HG02870 (cell line): ENCODE data around the gene PRIMA1.

Experiments used
- ATAC-seq: cut with Tn5 transposase; IDR thresholded peaks from one replicate; pipeline ENCODE4 v1.9.1; 2021; ENCODE audit warnings: mild to moderate bottlenecking, moderate library complexity; ENCODE audit not compliant: unreplicated experiment

The PRIMA1 gene

GRCh38 chr14:93759719-93760307, 28.5 kb downstream of the PRIMA1 start:
- no peak for ATAC-seq

DNA sequence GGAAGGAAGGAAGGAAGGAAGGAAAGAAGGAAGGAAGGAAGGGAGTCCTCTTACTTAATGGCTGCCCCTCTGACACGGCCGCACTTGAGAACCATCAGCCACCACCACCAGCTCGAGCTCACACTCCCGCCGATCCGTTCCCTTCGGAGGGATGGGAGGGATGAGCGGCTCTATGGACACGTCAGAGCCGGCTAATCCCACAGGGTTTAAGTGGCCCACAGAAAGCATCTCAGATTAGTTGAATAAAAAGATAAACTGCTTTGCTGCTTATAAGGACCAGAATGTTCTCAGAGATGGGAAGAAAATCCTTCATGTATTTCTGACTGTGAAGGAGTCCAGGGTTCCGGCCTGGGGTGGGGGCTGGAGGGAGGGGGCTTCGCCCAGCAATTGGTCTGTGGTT, 31.1 kb downstream of the PRIMA1 start:
- ATAC-seq: no peak

DNA sequence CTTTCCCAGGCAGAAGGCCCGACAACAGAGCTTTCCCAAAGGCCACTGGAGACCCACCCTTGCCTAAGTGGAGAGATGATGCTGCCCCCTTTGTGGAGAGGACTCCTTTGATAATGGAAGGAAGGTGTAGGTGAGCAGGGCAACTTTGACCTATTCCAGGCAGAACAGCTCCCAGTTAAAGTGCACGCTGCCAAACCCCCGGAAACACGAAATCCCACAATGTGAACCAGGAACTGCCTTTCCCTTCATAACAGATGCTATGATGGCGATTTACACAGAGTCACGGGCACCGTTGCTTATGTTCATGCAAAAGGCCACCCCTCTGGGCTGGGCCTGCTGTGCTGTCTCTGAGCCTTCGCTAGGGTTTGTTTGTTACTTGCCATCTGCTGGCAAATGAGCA, 34.6 kb downstream of the PRIMA1 start:
- no peak for ATAC-seq

DNA sequence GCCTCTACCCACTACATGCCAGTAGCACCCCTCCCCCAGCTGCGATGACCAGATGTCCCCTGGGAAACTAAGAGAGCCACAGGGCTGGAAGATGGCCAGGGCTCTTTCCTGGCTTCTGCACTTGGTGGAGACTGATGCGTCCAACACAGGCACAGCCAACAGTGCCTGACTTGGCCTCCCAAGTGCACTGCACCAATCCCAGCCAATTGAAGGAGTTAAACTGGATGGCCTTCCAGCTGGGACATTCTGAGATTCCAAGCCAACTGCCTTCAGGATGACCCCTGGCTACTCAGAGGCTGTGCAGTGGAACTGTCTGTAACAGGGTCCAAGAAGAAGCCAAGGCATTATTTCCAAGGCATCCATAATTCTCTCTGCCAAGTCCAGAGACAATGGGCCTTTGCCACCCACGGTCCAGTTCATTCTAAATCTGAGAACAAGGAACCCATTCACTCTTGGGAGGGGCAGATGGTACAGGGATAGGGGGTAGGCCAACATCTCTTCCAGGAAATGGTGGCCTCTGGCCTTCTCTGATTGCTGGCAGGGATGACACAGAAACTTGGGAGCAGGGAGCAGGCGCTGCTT, 35.2 kb downstream of the PRIMA1 start:
- ATAC-seq: no peak

DNA sequence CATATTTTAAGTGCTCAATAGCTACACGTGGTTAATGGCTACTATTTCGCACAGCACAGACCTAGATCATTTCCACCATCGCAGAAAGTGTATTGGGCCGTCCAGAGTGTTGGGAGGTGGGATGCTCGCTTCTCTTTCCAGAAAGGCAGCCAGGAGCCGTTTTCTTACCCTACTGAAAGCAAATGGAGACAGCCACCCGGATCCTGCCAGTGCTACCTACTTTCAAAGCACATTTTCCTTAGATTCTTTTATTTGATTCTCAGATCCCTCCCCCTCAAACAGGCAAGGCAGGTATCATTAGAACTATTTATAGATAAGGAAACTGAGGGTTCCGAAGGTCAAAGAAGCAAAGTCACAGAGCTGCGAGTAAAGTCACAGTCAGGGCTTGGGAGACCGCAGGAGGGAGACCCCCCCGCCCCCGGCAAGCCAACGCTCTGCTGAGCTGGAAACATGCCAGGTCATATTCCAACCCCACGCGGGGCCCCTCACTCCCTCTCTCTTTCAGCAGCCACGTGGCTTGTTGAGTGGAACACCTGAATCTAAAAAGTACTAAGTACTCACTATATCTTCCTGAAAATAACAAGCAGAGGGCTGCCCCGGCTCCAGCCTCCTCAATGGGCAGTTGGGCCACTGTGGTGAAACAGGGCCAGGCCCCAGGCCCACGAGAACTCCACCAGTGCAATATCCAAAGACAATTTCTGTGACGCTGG, 36.2 kb downstream of the PRIMA1 start:
- no peak for ATAC-seq

DNA sequence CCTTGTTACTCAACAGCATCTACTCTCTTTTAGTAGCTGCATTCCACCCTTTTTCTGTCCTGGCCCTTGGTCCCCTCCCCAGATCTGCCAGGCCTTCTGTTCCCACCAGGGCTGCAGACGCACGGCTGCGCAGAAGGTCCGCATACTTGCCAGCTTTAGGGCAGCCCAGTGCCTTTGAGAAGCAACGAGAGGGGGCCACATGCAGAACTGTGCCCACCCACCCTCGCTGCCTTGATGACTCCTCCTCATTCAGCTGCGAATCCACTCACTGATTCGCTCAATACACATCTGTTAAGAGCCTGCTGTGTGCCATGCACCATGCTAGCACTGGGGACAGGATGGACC, 39.2 kb downstream of the PRIMA1 start:
- no peak for ATAC-seq

- no peak for ATAC-seq
Measured at GRCh38 chr14:93748208-93749075, 39.8 kb downstream of the PRIMA1 start.

DNA sequence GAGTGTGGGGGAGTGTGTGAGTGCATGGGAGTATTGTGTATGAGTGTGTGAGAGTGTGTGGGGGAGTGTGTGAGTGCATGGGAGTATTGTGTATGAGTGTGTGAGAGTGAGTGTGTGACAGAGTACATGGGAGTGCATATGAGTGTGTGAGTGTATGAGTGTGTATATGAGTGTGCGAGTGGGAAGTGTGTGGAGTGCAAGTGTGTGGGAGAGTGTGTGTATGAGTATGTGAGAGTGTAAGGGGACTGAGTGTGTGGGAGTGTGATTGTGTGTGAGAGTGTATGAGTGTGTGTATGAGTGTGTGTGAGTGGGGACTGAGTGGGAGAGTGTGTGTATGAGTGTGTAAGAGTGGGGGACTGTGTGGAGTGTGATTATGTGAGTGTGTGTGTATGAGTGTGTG, 40.7 kb downstream of the PRIMA1 start:
- ATAC-seq: no peak

GRCh38 chr14:93747102-93747501, 41.2 kb downstream of the PRIMA1 start:
- ATAC-seq: no peak

DNA sequence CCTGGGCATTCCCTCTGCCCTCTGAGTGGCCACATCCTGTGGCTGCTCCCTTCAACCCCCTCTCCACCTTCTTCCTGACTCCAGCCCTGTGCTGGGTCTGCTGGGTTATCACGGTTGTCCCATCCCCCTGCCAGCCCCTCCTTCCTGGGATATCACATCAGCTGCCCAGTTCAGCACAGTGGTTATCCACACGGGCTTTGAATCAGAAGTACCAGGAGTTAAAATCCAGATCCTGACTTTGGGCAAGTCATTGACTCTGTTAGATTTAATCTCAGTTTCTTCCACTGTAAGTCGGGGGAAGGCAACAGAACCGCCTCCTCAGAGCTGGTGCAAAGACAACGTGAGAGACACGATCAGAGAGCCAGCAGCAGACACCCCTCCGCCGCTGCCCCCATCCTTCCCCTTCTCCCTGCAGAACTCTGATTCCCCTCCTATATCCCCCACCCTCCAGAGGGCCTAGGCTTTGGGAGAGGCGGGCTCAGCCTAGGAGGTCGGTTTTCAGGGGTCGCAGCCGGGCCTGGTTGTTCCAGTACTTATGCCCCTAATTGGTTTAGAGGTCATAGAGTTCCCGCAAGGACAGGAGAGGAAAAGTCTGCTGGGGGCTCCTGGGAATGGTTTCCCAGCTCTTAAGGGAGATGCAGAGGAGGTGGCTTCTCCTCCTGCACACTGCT, 42.5 kb downstream of the PRIMA1 start:
- ATAC-seq: no peak

GRCh38 chr14:93744876-93745275, 43.4 kb downstream of the PRIMA1 start:
- no peak for ATAC-seq

- ATAC-seq: no peak
Measured at GRCh38 chr14:93744176-93744575, 44.1 kb downstream of the PRIMA1 start.

GRCh38 chr14:93743270-93744060, 44.8 kb downstream of the PRIMA1 start:
- no peak for ATAC-seq

DNA sequence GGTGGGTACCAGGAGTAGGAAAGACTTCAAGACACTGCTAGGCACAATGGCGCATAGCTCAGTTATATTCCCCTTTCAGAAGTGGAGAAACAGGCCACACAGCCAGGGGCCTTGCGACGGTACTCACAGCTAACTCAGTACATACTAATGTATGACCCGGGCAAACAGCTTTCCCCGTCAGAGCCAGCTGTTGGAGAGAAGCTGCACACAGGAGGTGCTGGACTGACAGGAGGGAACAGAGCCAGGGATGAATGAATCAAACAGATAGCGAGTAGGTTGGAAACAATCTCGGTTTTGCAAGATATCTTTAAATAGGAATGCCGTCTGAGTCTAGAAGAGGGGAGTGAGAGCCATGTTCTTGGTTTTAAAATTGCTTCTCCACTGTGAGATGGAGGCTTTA, 45.5 kb downstream of the PRIMA1 start:
- no peak for ATAC-seq

GRCh38 chr14:93741556-93742230, 46.6 kb downstream of the PRIMA1 start:
- ATAC-seq: no peak

DNA sequence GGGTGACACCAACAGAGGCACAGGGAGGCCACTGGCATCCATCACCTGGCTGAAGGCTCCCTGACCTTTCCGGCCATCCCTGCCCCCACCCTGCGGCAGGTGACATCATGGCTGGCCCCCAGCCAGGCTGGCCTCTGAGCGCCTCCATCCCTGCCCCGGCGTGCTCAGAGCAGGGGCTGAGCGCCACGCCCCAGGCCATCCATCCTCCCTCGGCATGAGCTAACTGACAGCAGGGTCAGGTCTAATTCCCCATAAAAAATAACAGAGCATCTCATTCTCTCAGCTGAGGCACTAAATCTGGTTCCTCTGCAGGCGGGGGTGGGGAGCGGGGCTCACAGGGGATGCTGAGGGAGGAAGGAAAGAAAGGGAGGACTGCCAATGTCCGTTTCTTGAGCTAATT, 50.7 kb downstream of the PRIMA1 start:
- ATAC-seq: no peak

DNA sequence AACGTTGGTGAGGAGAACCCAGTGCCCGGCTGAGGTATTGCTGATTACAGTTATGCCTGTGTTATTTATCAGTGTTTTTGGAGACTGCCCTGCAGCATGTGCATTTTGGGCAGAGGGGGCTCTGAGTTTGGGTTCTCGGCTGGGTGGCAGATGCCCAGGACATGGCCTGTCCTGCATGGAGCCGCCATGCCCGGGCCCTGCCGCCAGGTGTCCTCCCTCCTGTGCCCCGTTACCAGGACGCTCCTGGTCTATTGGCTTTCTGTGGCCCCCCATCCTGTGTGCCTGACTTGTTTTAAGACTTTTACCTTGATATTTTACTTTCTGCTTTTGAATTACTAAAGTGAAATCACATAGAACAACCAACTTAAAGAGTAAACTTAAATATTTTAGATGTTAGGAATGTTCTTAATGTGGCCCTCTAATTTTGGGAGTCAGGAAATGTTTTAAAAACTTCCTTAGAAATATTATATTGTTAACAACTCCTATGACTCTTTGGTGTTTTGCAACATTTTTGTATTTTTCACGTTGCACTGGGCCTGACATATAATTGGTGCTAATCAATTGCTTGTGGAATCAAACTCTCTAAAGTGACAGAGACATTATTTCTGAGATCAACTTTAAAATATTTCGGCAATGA, 51.8 kb downstream of the PRIMA1 start:
- ATAC-seq: no peak

GRCh38 chr14:93735206-93735605, 53.1 kb downstream of the PRIMA1 start:
- no peak for ATAC-seq

- no peak for ATAC-seq
Measured at GRCh38 chr14:93734086-93734822, 54.0 kb downstream of the PRIMA1 start.
